Measurements from ENCODE around the gene EVL.
A peak's percentile ranks its signal among the peaks of the same experiment; 100 is the strongest.

EVL gene

DNA sequence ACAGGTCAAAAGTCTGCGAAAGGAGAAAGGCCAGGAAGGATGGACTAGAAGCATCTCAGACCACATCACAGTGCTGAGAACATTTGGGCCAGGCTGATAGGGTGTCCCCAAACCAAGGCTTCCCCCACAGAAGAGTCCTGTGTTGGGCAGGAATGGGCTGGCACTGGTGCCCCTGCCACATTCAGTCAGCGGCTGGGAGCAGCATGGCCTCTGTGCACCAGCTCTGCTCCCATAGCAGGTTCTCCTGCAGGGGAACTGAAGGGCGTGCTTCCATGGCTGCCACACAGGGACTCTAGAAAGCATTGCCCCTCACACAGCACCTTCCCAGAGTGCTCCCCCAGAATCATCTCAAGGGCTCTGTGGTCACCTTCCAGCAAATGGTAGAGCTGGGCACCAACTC is 17.5 kb downstream of the EVL start:
- DNase-seq (ENCODE audit: low read depth in 2 of 2) = no peak

DNA sequence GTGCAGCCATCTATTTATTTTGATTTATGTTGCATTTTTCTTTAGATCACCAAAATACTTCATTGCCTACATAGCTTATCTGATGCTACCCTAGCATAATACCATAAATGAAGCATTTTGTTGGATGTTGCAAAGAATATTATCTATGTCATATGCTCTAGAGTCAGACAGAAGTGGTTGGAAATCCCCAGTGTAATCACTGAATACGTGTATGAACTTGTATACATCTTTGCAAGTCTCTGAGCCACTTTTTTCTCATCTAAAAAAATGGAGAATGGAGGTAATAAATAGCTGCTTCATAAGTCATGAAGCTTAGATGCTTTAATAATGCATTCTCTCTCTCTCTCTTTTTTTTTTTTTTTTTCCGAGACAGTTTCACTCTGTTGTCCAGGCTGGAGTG is 18.5 kb downstream of the EVL start:
- no peak for DNase-seq (ENCODE audit: low read depth in 2 of 2)

DNA sequence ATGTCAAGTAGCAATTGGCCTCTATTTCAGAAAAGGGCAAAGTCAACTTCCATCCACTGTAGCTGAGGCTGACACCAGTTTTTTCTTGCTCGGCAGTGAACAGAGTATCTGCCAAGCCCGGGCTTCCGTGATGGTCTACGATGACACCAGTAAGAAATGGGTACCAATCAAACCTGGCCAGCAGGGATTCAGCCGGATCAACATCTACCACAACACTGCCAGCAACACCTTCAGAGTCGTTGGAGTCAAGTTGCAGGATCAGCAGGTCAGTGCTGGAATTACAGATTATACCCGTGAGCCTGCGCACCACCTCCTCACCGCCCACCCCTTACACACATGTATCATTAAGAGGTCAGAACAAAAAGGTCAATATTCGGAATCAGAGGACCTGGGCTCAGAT is 19.4 kb downstream of the EVL start:
- no peak for DNase-seq (ENCODE audit: low read depth in 2 of 2)

DNA sequence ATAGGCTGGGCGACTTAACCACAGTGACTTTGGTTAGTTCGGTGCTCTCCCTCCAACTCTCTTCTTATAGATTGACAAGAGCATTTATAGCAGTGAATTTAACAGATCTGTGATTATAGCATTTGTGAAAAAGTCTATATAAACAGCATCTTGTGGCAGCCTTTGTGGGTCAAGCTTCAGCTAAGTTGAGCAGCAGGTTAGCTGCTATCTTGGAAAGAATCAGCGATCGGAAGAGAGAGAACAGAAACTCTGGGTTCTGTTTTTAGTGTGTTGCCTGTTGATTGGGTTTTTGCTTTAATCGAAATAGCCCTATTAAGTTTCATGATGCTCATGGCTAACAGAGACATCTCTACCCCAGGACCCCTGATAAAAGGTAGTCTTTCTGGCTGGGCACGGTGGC is 20.2 kb downstream of the EVL start:
- DNase-seq (ENCODE audit: low read depth in 2 of 2) = no peak

DNA sequence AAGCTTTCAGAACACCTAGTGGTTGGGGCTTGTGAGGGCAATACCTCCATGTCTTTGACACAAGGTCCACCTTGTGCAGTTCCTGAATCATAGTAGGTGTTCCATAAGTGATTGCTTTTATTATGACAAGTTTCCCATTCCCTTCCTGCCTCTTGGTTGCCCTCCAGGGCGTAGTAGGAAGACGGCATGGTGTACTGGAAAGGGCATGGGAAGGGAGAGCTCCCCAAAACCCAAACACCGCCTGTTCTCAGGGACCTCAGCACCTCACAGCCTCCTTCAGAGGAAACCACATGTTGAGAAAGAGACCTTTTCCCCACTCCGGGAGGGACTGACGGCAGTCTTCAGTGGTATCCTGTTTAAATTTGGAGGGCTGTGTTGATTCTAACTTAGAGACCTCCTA is 21.1 kb downstream of the EVL start:
- no peak for DNase-seq (ENCODE audit: low read depth in 2 of 2)

DNA sequence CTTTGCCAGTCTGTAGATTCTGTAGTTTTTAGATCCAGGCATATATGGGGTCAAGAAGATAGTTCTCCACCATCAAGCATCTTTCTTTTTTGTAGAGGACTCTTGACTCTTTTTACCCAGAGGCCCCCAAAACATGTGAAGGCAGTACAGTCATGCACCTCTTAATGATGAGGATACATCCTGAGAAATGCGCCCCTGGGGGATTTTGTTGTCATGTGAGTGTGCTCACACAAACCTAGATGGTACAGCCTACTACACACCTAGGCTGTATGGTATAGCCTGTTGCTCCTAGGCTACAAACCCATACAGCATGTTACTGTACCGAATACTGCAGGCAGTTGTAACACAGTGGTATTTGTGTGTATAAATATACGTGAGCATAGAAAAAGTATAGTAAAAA is 23.0 kb downstream of the EVL start:
- no peak for DNase-seq (ENCODE audit: low read depth in 2 of 2)

DNA sequence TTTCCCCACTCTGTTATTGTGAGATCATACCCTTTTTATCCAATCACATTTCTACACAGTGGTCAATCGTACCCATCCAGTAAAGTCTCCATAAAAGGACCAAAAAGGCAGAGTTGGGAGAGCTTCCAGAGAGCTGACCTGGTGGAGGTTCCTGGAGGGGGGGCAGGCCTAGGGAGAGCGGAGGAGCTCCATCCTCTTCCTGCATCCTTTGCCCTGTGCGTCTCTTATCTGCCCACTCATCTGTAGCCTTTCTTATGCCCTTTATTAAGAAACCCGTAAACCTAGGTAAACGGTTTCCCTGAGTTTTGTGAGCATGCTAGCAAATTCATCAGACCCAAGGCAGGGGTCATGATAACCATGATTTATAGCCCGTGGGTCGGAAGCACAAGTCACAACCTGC is 26.2 kb downstream of the EVL start:
- no peak for DNase-seq (ENCODE audit: low read depth in 2 of 2)

DNA sequence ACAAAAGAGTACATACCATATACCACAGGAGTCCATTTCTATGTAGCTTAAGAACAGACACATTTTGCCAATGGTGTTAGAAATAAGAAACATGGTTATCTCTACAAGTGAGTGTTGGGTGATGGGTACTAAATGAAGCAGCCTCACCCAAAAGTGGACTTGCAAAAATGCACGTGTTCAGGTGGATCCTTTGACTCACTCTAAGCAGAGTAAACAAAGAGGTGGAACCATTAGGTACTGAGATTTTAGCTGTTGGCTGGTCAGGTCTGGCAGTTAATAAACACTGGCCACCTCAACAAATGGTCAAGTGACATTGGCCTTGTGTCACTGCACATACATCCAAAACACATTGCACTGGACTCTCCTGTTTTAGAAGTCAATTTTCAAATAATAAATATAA is 27.6 kb downstream of the EVL start:
- no peak for DNase-seq (ENCODE audit: low read depth in 2 of 2)

DNA sequence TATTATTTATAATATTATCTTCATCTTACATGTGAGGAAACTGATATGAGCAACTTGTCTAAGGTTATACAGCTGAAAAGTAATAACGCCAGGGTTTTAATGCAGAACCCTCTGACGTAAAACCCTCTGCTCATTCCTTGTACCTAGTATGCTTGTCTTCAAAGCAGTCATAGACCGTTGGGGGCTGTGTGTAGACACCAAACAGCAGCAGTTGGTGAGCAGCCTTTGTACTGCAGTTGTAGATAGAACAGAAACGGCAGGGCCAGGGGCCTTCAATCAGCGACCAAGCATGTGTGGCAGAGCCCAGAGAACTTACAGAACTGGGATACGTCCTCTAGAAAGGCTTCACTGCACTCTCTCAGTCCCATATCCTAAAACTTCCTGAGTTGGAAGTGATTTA is 28.1 kb downstream of the EVL start:
- DNase-seq (ENCODE audit: low read depth in 2 of 2) = no peak

DNA sequence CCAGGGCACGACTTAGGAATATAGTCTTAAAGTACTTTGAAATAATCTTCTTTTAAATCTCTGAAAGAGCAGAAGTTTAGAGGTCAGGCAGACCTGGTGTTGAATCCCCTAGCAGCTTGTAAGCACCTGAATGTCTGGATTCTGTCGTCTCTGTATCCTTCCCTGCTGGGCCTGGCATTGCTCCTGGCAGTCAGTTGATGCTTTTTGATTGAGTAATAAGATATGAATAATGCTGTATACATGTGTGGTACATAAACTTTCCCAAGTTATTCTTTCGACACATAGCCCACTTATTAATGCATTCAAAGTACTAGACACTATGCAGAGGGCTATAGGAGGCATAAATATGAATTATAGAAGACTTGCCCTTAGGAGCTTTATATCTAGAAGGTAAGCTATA is 31.4 kb downstream of the EVL start:
- no peak for DNase-seq (ENCODE audit: low read depth in 2 of 2)

DNA sequence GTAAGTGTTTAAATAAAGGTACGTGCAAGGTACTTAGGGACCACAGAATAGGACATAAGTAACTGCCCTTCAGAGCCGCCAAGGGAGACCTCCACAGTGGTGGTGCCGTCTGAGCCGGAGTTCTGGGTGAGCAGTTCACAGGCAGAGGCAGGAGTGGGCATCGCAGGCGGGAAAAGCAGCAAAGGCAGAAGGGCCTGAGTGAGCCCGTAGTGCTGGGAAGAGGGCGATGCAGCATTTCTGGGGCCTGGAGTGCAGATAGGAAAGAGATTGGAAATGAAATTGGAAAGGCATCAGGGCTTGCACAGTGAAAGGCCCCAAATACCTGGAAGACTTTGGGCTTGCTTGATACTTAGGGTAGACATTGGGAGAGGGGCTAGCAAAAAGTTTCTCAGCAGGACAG is 32.9 kb downstream of the EVL start:
- no peak for DNase-seq (ENCODE audit: low read depth in 2 of 2)

DNA sequence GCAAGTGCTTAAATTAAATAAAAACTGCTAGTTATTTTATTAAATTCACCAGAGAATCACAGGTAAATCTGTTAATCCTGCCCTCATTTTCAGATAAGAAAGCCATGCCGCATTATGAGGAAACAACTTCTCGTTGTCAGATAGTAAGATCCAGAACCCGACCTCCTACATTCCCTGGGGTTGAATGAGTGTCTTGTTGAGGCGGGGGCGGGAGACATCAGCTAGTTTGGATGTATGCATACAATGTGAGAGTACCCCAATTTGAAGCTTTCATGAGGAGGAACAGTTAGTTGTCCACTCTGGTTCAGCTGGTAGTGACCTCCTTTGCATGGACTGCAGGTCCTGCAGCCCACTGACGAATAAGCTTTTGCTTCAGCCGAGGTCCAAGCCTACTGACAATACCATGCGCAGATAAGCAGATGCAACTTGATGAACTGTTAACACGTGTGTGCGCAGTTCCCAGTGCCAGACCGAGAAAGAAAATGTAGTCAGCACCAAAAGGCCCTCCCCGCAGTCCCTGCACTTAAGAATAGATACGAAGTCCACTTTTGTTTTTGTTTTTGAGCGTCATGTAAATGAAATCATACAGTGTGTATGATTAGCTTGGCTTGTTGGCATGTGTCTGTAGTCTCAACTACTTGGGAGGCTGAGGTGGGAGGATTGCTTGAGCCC is 34.9 kb downstream of the EVL start:
- DNase-seq (ENCODE audit: low read depth in 2 of 2) = no peak

DNA sequence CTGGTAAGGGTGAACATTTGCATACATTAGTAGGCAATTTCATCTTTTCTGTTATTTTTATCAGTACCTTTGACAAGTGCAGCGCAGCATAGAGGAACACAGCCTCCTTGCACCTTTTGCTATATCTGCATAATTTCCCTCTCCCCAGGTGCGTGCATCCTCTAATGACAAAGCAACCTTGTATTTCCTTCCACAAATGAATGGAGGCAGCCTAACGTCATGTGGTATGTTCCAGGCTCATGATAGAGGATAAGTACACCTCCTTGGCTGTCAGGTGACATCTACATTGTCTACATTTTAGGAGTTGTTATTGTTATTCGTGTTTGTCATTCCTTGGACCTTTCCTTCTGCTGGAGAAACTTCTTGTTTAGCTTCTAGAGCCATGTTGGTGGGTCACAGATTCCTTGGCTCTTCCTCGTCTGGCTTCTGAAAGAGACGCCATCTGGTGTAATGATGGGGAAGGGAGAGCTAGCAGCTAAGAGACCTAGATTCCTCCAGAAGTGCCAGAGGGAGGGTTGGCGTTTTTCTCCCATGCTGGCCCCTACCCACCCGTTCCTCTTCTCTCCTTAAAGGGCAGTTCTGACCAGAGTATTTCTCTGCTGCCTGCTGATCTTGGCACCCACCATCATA is 37.0 kb downstream of the EVL start:
- DNase-seq (ENCODE audit: low read depth in 2 of 2) = no peak

DNA sequence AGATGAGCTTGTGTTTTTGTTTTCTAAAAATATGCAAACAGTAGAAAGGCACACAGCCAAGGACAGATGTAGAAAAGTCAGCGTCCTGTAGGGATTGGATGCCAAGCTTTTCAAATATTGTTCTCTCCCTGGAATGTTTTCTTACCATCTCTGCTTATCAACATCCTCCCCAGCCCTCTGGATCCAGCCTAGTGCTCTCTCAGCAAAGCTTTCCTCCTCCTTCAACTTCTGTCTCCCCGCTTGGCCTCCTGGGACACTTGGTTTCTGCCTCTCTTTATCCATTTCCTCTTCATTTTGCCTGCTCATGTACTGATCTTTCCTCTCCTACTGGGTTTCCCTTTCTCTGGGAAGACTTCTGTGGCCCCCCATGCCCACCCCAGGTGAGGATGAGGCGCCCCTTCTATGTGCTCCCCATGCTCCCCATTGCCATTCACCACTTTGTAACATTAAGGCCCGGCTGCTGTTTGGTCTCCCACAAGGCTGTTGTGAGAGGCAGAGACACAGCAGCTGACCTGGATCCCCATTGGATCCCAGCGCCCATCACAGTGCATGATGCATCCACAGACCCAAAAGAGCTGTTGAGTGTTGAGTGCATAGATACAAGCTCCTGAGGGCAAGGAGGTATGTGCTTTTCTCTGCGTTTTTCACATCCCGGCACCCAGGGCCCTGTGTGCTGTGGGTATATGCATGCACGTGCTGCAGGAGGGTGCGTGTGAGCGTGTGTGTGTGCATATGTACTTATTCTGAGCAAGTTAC is 38.2 kb downstream of the EVL start:
- no peak for DNase-seq (ENCODE audit: low read depth in 2 of 2)

DNA sequence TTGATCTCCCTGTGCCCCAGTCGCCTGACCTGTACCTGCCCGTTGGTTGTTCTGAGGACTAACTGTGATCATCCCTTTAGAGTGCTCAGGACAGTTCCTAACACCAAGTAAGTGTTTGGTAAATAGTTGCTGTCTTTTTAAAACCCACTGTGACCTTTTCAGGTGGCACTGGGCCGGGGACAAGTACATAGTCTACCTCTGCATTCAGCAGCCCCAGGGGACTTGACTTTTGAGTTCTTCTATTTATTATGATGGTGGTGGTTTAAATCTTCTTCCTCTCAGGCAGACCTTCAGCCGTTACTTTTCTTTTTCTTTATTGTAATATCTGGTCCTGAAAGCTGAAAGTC is 38.8 kb downstream of the EVL start:
- DNase-seq (ENCODE audit: low read depth in 2 of 2) = no peak

DNA sequence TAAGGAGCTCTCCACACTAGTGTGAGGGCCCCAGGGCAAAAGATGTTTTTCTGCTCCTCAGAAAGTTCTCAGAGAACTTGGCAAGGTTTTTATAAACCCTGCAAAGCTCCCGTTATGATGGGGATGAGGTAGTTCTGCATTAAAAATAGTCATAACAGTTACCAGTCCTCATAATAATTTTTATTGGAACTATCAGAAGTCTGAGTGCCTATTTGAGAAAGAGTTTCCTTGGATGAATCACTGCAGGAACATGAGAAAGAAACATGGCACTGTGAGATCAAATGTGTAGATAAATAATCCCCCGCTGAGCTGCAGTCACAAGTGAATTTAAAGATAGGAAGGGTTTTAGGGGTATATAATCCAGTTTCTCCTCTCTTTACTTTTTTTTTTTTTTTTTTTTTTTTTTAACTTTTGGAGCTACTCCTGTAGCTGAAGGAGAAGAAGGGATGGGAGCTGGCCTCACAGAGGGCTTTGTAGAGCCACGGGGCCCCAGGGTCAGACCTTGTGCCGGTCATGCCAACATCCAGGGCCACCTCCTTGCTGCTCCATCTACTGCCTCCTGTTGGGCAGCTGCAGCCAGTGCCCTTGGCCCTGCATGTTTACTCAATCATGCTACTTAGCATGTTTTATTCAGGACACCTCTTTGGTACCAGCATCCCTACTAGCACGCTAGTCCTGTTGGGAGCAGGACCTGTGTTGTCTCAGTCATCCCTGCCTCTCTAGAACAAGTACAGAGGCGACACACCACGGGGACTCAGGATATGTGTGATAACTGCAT is 39.5 kb downstream of the EVL start:
- DNase-seq (ENCODE audit: low read depth in 2 of 2) = no peak

DNA sequence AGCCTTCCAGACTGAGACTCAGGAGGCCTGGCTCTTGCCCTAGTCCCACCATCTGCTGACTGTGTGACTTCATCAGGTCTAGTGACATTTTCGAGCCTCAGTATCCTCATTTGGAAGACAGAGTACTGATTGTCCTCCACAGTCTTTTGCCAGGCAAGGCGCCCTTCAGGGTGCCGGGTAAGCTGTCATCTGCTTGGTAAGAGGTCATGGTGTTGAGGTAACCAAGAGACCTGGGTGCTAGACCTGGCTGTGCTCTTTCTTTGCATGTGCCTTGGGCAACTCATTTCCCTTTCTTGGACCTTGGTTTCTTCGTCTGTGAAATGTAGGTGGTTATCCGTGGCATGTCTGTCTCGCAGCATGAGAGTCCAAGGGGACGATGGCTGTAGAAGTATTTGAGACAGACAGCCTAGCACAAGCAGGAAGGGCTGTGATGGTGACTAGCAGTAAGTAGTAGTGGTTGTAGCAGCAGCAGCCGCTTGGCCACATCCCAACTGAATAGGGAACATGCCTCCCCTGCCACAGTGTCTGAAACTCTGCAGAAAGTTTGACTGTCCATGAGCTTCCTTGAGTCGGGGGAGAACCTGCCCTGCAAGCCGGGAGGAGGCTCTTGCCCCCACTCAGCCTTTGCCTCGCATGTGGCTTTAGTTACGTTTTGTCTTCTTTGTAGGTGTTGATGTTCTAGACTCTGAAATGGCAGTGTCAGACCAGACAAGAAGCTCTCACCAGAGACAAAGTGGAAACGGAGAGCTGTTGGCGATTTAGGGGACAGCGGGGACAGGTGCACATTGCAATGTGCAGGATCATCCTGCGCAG is 40.3 kb downstream of the EVL start:
- no peak for DNase-seq (ENCODE audit: low read depth in 2 of 2)

DNA sequence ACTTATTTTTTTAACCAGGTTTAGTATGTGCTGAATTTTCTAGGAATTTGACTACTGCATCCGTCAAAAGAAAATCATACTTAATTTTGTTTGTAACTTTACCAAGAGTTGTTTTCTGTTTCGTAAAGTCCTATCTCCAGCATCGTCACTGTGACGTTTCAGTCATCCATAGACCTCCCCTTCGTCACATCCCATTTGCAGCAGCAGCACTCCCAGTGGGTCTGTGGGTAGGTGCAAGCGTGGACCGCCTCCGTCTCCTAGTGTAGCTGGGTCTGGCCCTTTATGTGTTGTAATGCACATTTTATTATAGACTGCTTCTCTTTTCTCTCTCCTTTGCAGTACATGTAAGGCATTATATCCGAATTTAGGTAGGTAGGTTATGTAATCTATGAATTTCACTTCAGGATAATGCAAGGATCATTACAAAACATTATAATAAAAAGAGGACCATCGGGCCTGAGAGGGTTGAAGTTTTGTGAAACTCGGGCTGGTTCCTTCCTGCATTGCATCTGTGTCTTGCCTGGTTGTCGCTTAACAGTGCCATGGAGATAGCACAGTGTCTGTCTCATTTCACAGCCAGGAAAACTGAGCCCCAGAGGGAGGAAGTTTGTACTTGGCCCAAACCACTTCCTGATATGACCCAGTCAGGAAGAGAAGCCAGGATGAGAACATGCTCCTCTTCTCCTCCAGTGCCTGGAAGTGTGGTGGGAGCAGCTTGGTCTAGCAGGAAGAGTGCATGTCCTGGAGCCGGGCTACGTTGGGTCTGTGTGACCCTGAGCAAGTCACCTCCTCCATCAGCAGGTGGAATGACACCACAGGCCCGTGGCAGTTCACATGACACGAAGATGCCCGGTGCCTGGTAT is 41.3 kb downstream of the EVL start:
- DNase-seq (ENCODE audit: low read depth in 2 of 2) = no peak

DNA sequence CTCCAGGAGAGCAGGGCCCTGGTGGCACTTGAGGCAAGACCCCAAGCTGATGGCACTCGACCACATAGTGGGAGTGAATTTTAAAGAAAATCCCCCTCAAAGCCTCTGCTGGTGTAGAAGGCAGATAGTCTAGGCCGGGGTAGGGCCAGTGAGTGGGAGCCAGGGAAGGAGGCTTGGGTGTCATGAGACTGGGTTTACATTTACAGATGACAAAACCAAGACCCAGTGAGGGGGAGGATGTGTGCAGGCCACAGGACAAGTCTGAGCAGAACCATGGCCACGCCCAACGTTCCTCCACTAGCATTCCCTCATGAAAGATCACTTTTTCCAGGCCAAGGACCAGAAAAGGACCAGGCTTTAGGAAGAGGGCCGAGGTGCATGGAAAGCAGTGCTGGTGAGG is 42.0 kb downstream of the EVL start:
- no peak for DNase-seq (ENCODE audit: low read depth in 2 of 2)

DNA sequence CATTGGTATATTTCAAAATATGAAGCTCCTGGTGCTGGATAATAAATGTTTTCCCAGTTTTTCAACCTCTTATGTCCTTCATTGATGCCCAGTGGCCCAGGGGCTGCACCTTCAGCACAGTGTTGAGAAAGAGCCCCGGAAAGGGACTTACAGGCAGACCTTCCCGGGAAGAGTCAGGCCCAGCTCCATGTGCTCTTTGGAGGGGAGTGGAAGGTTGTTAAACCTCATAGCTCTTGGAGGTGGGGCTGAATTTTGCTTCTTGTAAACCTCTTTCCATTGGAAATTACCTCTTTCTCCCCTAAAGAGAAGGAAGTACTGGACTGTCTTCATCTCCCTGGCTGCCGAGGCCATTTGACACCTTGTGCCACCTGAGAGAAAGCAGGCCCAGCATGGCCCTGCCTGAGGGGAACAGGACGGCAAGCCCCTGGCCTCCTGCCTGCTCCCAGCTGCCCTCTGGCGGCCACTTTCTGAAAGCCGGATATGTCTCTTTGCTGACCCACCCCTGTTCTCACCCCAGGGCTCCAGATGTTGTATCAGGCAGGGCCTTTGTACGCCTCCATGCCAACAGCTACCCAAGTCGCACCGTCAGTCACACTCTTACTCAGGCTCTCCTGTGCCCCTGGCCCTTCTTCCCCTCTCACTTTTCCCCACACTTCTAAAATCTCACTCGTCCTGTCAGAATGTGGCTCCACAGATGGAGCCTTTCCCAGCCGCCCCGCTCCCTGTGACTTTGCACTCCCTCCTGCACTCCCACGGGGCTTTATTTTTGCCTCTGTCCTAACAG is 43.0 kb downstream of the EVL start:
- peak; percentile 88 to 90 for DNase-seq (ENCODE audit: low read depth in 2 of 2)

Data from activated CD4-positive, alpha-beta T cell treated with anti-CD3 and anti-CD28 coated beads for 24 hours (primary cell).